Stimulated activated CD8-positive, alpha-beta memory T cell treated with anti-CD3 and anti-CD28 coated beads, Interleukin-7, amount 100 ng/mL, for 4 hours (primary cell): ENCODE results near the gene KIF16B.

Experiments used
- DNase-seq, 2 donors: peaks; one replicate each; pipeline ENCODE4 v3.0.0-alpha.2; 2020; ENCODE audit warnings: low read depth in 2 of 2

The KIF16B gene

DNA sequence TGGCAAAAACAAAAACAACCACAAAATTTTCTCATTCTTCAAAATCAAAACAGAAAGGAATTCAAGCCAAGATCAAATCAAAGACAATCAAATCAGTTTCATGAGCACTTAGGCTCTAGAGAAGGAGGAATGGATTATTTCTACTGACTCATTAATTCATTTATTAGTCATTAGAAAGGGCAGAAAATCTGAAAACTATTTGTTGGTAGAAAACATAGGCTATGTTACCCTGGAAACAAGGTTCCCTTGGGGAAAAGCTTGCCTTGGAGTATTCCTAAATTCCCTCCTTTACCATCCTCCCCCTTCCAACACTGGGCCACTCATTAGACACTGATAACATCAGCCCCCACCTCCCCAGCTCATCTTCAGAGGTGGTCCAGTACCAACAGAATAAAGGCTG lies 17.5 kb downstream of the KIF16B start:
- DNase-seq, result no peak

- DNase-seq, result no peak
Observed at GRCh38 chr20:16554766-16555543, 18.3 kb downstream of the KIF16B start.

- no peak for DNase-seq
Observed at GRCh38 chr20:16553684-16554083, 19.6 kb downstream of the KIF16B start.

GRCh38 chr20:16553101-16553500 lies 20.1 kb downstream of the KIF16B start:
- no peak for DNase-seq

DNA sequence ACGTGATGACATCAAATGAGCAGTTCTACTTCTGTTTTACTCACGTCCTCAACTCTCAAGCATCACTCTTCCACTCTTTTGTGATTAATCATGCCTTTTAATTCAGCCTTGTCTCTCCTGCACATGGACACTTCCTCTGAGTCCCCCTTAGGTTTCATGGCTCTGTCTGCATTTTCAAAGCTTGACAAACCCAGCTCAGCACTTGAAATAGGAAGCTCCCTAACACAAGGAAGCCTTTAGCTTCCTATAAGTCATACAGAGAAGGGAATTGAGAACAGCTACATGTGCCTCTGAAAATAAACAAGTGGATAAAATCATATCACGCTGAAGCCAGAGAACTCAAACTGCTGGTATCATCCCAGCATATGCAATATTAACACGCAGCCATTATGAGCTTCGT lies 21.2 kb downstream of the KIF16B start:
- no peak for DNase-seq

GRCh38 chr20:16551607-16552006 lies 21.6 kb downstream of the KIF16B start:
- no peak for DNase-seq

DNA sequence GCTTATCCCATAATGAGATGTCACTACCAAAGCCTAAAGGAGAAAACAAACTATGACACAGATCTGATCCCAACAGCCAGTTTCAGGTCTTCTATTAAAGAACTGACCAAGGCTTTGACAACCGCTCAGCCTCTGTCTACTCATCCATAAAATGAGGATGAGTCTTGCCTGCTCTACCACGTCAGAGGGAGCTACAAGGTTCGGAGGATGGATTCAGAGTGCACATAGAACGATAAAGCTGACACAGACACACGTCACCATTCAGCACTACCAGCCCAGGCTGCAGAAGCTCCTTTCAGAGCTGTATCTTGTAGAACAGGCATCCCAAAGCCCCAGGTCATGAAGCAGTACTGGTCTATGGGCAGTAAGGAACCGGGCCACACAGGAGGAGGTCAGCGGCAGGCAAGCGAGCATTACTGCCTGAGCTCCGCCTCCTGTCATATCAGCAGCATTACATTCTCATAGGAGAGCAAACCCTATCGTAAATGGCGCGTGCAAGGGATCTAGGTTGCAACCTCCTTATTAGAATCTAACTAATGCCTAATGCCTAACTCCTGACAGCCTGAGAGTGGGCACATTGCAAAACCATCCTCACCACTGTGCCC lies 25.1 kb downstream of the KIF16B start:
- DNase-seq, result no peak

DNA sequence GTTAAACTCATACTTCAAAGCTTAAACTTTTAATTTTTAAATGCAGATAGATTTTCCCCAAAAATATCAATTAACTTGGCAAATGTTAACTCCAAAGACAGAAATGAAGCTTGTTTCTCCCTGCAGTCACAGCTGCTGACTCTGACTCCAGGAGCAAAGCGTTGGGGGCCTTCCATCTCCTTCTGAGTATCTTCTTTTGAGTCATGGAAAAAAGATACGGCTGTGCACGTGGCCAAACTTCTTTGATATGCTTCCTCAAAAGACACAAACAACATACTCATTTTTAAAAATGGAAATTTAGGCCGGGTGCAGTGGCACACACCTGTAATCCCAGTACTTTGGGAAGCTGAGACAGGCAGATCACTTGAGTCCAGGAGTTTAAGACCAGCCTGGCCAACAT lies 28.3 kb downstream of the KIF16B start:
- DNase-seq, result no peak

GRCh38 chr20:16542477-16542876 lies 30.8 kb downstream of the KIF16B start:
- DNase-seq, result no peak

DNA sequence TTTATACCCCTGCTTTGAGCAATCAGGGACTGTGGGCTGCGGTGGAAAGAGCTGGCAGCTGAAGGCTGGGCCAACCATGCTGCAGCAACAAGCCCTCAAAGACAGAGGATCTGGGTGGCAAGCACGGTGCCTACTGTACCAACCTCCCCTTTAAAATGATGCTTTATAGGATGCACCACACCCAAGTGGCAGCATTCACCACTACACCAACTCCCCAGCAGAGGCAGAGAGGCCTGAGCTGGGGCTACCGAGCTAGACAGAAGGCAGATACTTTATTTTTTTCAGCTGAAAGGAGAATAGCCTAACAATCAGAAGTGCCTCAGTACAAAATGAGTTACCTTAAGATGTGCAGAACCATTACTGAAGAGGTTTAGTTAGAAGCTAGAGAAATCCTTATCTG lies 31.4 kb downstream of the KIF16B start:
- no peak for DNase-seq

DNA sequence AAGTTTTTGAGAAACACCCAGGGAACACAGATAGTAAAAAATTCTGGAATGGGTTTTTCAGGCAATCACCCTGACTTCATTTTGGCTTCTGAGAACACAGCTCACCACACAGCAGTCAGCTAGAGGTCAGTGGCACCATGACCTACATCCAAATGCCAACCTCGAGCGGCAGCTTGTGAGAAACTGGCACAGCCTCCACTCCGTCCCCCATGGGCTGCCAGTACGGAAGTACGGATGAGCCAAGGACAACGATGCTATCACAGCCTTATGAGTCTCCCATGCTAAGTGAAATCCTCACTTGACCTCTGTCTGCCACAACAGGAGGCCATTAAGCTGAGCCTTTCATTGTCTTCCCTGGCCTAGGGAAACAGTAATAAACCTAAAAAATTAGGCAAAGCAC lies 32.0 kb downstream of the KIF16B start:
- DNase-seq, result no peak

DNA sequence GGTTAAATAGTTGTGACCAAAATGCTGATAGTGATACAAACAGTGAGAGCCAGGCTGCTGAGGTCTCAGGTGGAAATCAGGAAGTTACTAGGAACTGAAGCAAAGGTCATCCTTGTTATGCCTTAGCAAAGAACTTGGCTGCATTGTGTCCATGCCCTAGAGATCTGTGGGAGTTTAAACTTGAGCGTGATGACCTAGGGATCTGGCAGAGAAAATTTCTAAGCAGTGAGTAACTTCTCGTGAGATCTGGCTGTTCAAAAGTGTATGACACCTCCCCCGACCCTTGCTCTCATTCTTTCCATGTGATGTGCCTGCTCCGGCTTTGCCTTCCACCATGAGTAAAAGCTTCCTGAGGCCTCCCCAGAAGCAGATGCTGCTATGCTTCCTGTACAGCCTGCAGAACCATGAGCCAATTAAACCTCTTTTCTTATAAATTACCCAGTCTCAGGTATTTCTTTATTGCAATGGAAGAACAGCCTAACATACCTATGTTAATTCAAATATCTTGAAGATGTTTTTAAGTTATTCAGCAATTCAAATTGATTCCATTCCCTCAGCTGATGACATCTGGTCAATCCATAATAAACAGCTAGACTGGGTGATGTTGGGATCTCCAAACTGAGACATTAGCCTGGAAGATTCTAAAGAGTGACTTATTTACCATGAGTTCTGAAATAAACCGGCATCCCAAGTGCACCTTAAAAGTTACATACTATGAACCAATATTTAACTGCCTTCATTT lies 33.8 kb downstream of the KIF16B start:
- DNase-seq, result no peak

GRCh38 chr20:16538779-16539178 lies 34.5 kb downstream of the KIF16B start:
- no peak for DNase-seq

DNA sequence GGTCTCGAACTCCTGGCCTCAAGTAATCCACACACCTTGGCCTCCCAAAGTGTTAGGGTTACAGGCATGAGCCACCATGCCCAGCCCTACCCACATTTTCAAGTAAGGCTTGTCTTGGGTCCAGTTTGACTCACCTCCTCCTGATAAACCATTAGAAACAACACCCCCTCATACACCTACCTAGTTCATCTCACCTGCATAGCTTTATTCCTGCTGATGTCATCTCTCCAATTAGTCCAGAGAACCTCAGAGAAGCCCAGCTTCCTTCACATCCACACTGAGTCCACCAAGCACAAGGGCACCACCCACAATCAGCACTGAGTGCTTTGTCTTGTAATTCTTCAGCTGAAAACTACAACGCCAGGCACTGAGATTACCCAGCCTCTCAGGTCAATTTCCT lies 35.3 kb downstream of the KIF16B start:
- no peak for DNase-seq

DNA sequence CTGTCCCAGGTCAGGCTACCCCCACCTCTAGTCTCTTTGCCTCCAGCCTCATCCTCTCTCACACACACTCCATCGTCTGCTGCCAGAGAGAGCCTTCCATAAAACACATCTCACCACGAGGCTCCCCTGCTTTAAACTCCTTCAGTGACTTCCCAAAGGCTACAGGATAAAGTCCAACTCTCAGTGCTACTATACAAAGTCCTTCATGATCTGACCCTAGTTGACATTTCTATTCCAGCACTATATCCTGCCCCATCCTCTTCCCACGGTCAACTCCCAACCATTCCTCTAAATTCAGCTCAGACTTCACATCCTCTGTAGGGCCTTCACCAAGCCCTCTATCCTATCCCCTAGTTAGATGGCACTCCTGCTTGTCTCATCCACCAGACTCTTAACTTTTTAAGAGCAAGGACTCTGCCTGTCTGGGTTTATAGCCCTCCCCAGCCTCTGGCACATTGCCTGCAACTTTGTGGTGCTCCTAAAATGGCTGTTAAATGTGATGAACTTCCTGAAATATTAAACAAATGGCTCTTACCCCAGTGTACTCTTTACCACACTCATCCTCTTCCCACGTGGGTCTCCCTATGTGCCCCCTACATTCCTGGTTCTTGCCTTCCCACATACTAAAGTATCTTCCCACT lies 36.1 kb downstream of the KIF16B start:
- DNase-seq, result no peak

DNA sequence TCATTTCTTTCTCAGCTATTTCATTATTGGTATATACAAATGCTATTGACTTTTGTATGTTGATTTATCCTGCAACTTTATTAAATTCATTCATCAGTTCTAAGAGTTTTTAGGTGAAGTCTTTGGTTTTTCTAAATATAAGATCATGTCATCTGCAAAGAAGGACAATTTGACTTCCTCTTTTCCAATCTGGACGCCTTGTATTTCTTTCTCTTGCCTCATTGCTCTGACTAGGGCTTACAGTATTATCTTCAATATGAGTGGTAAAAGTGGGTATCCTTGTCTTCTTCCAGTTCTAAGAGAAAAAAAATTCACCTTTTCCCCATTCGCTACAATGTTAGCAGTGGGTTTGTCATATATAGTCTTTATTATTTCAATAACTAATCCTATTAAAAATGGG lies 38.0 kb downstream of the KIF16B start:
- no peak for DNase-seq

DNA sequence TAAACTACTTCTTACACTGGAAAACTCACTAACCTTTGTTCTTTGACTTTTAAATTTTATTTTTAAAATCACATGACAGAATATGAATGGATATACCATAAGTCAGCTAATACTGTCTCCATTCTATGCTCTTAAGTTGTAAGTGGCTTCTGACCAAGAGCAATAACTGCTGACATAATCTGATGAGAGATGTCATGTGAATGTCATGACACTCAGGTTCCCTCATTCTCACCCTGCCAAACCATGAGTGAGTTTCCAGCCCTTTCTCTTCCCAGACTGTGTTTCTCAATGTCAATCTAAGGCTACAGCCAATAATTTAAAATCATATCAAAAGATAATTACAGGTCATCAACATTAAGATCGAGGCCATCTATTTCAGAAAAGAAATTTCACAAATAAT lies 39.7 kb downstream of the KIF16B start:
- DNase-seq, result no peak

DNA sequence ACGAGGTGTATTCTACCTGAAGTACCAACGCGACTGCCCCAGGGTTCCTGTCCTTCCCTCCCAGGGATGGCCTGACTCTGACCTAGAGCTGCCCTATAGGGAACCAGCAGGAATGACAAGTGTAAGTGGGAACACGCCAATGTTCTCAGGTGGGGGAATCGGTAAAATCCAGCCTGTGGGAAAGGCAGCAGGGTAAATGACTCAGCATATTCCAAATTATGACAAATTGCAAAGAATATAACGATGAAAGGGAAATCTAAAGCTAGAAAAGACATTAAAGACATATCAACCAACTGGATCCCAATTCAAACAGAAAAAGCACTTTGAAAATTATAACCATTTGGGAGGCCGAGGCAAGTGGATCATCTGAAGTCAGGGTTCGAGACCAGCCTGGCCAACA lies 41.8 kb downstream of the KIF16B start:
- DNase-seq, result no peak

DNA sequence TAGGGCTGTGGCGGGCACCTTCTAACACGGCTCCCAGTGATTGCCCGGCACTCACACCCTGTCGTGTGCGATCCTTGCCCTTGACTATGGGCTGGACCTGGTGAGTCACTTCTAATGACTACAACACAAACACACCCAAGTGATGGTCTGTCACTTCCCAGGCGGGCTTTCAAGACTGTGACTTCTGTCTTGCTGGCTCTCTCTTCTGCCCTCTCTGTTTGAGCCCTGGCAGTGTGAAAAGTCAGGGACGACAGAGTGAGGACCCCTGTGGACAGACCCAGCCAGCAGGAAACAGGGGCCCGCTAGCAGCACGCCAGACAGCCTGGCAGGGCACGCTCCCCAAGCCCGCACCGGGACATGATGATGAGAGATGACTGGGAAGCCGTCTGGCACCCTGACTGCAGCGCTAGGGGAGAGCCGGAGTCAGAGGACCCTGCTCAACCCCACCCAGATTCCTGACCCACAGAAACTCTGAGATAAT lies 43.0 kb downstream of the KIF16B start:
- DNase-seq, result no peak

- no peak for DNase-seq
Observed at GRCh38 chr20:16528078-16528477, 45.2 kb downstream of the KIF16B start.

GRCh38 chr20:16527438-16527837 lies 45.8 kb downstream of the KIF16B start:
- DNase-seq, result no peak
